ENCODE data around the gene AP1S3. TPM values are rescaled to one million over a fixed set of nuclear protein-coding genes. Genes with fewer than 3 reads are reported as not detected.

Gene AP1S3
- total and polyA plus RNA-seq, 2 of the 4 experiments (the other 2 are of a cell fraction), result 2.5 to 4.1 TPM

DNA sequence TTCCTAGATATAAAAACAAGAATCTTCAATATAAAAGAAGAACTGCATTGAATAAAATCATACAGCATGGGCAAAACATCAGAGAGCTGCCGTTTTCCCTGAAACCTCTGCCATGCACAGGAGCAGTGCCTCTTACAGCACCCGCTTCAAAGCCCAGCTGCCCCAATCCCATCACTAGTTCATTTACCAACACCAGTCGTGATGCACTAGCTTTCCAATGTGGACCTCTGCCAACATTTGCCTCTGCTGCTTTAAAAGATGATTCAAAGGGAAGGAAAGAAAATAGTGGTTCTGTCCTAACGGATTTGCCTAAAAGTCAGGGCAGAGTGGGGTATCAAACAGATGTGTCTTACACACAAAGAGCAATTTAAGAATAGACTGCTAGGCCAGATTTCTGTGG, 43.4 kb upstream of the AP1S3 start:
- no peak for TF ChIP-seq MAFK (IDR thresholded peaks at IDR 0.05; ENCODE audit: low read depth, low read length)
- no peak for TF ChIP-seq RAD21 (IDR thresholded peaks at IDR 0.05; ENCODE audit: low read length)
- TF ChIP-seq SMC3 (IDR thresholded peaks at IDR 0.05; ENCODE audit: low read depth, low read length), result no peak
- no peak for TF ChIP-seq RFX5 (IDR thresholded peaks at IDR 0.05; ENCODE audit: low read depth, low read length)
- TF ChIP-seq CEBPB (IDR thresholded peaks at IDR 0.05; ENCODE audit: low read depth, low read length), result no peak
- no peak for TF ChIP-seq POLR2A (IDR thresholded peaks at IDR 0.05; ENCODE audit: low read depth, low read length)
- TF ChIP-seq BHLHE40 (IDR thresholded peaks at IDR 0.05; ENCODE audit: low read depth, low read length), result no peak
- TF ChIP-seq, protein P1, sequence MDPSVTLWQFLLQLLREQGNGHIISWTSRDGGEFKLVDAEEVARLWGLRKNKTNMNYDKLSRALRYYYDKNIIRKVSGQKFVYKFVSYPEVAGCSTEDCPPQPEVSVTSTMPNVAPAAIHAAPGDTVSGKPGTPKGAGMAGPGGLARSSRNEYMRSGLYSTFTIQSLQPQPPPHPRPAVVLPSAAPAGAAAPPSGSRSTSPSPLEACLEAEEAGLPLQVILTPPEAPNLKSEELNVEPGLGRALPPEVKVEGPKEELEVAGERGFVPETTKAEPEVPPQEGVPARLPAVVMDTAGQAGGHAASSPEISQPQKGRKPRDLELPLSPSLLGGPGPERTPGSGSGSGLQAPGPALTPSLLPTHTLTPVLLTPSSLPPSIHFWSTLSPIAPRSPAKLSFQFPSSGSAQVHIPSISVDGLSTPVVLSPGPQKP (IDR thresholded peaks at IDR 0.05; ENCODE audit: borderline replicate concordance, low read depth, low read length), result no peak
- CTCF ChIA-PET, result no interaction called here
- BruUV-seq (replicated peaks), result no TSS peak
- H2AFZ ChIP-seq (replicated peaks; ENCODE audit: low read length, poor library complexity), result no peak overlapping the region
- dilution Hi-C loops (cut with HindIII; ENCODE audit: low sequenced_read_pairs, unreplicated experiment), result no loop called here
- no peaks in the 10 kb centered on the region for H3K9me3 ChIP-seq (ENCODE audit: control insufficient read depth, insufficient read depth, low read length)
- no peak overlapping the region for H3K4ac ChIP-seq (ENCODE audit: low read depth, low read length)
- H2BK5ac ChIP-seq (ENCODE audit: low read depth, low read length, poor library complexity, severe bottlenecking), result no peak overlapping the region
- H2BK15ac ChIP-seq (ENCODE audit: low read depth, low read length), result no peak overlapping the region
- no peak overlapping the region for H2BK20ac ChIP-seq (ENCODE audit: low read depth, low read length)
- POLR2A ChIA-PET (ENCODE audit: unreplicated experiment), result no interaction called here
- H4K91ac ChIP-seq (ENCODE audit: insufficient read depth, low read depth, low read length), result no peak overlapping the region
- no peak overlapping the region for H3K14ac ChIP-seq (replicated peaks; ENCODE audit: low read depth, low read length)
- no CpG with 5 or more reads among the region's 4 CpGs for WGBS, 2 experiments (ENCODE audit: extremely low coverage in 2 of 2, insufficient read length in 1 of 2)
- ATAC-seq (ENCODE audit: low read depth) (no peak; the same call in 1 of the 2 replicates), DNase-seq (no peak)
- no peaks in the 10 kb centered on the region; the same call in 1 of the 2 replicates for H3K9me1 ChIP-seq (ENCODE audit: insufficient read depth, low read length)
- no peak overlapping the region for H4K8ac ChIP-seq (ENCODE audit: low read depth in 2 of 2, low read length in 2 of 2)
- no peak overlapping the region for H3K56ac ChIP-seq (ENCODE audit: extremely low read depth, insufficient read depth, low read length)
- in situ Hi-C loops (cut with MboI; ENCODE audit: low sequenced_read_pairs), result no loop called here
- peaks cover 49% of the 10 kb centered on the region for H3K36me3 ChIP-seq (ENCODE audit: control insufficient read depth, insufficient read depth, low read length)
- H2AK9ac ChIP-seq (replicated peaks; ENCODE audit: low read depth, low read length, poor library complexity), result no peak overlapping the region
- no peak overlapping the region for H3K4me2 ChIP-seq (ENCODE audit: low read depth, low read length)
- H3K4me1 ChIP-seq (ENCODE audit: control insufficient read depth, insufficient read depth, low read length), result peaks cover 4% of the 10 kb centered on the region
- H3K27ac ChIP-seq (ENCODE audit: insufficient read depth, low read length), result no peak overlapping the region
- no peak overlapping the region for H4K5ac ChIP-seq (ENCODE audit: low read depth, low read length)
- no peak overlapping the region for H2AK5ac ChIP-seq (ENCODE audit: low read depth, low read length)
- H3K23ac ChIP-seq (ENCODE audit: low read depth, low read length), result no peak overlapping the region
- H3K4me3 ChIP-seq (ENCODE audit: insufficient read depth, low read depth, low read length), result no peak overlapping the region
- no peak overlapping the region for H3K9ac ChIP-seq (ENCODE audit: low read depth, low read length)
- no peaks in the 10 kb centered on the region for H4K20me1 ChIP-seq (ENCODE audit: insufficient read depth, low read length)
- intact Hi-C loops (cut with micrococcal nuclease), result no loop called here
- no peak overlapping the region for H3K18ac ChIP-seq (ENCODE audit: low read depth, low read length)
- H2BK120ac ChIP-seq (ENCODE audit: low read depth, low read length), result no peak overlapping the region
- no peaks in the 10 kb centered on the region for H3K27me3 ChIP-seq (ENCODE audit: control insufficient read depth, insufficient read depth, low read length)
- H3K79me1 ChIP-seq (ENCODE audit: low read depth in 1 of 2, low read length in 2 of 2), result peaks cover 7 to 9% of the 10 kb centered on the region in 2 experiments; a peak in 3 of 4 replicates

All from IMR-90 (cell line).